H9 (cell line): ENCODE results near the gene ARHGDIA. TPM values are rescaled to one million over a fixed set of nuclear protein-coding genes. Genes with fewer than 3 reads are reported as not detected.
A peak's percentile ranks its signal among the peaks of the same experiment; 100 is the strongest.

ENCODE experiments used
- DNase-seq: peaks from one replicate; pipeline ENCODE4 v3.0.0-alpha.2; 2017
- H2AFZ ChIP-seq: one replicate; pipeline ENCODE4 v1.6.1; 2013; ENCODE audit warnings: mild to moderate bottlenecking, low read length, control low read depth, moderate library complexity
- H2AK5ac ChIP-seq: 2 replicates; pipeline ENCODE4 v1.6.1; 2013; ENCODE audit warnings: low read length, control low read depth, mixed read lengths; ENCODE audit not compliant: insufficient read length
- H2BK120ac ChIP-seq: one replicate; pipeline ENCODE4 v1.6.1; 2013; ENCODE audit warnings: low read depth, mild to moderate bottlenecking, low read length, control low read depth, inconsistent platforms; ENCODE audit not compliant: poor library complexity, severe bottlenecking
- H2BK12ac ChIP-seq: 2 replicates; pipeline ENCODE4 v1.6.1; 2013; ENCODE audit warnings: low read length, control low read depth, mixed read lengths, low read depth; ENCODE audit not compliant: insufficient read length
- H2BK15ac ChIP-seq: 2 replicates; pipeline ENCODE4 v1.6.1; 2013; ENCODE audit warnings: low read depth, low read length, control low read depth
- H2BK20ac ChIP-seq: one replicate; pipeline ENCODE4 v1.6.1; 2013; ENCODE audit warnings: low read depth, mild to moderate bottlenecking, low read length, control low read depth, inconsistent platforms; ENCODE audit not compliant: poor library complexity, severe bottlenecking
- H2BK5ac ChIP-seq: 2 replicates; pipeline ENCODE4 v1.6.1; 2013; ENCODE audit warnings: low read length, control low read depth, mixed read lengths; ENCODE audit not compliant: insufficient read length
- H3K14ac ChIP-seq: 2 replicates; pipeline ENCODE4 v1.6.1; 2013; ENCODE audit warnings: low read length, control low read depth; ENCODE audit not compliant: insufficient read depth
- H3K18ac ChIP-seq: 2 replicates; pipeline ENCODE4 v1.6.1; 2013; ENCODE audit warnings: low read depth, mild to moderate bottlenecking, mixed read lengths, low read length, control low read depth; ENCODE audit not compliant: insufficient read length
- H3K23ac ChIP-seq: 2 replicates; pipeline ENCODE4 v1.6.1; 2013; ENCODE audit warnings: low read length, control low read depth, mixed read lengths, low read depth; ENCODE audit not compliant: insufficient read length
- H3K23me2 ChIP-seq: 2 replicates; pipeline ENCODE4 v1.6.1; 2013; ENCODE audit warnings: low read depth, mild to moderate bottlenecking, mixed read lengths, low read length, control low read depth; ENCODE audit not compliant: insufficient read length, poor library complexity, severe bottlenecking
- H3K27ac ChIP-seq: 2 replicates; pipeline ENCODE4 v1.5.1; 2013; ENCODE audit warnings: low read length, control low read depth, mixed read lengths, low read depth; ENCODE audit not compliant: insufficient read length
- H3K27me3 ChIP-seq: 2 replicates; pipeline ENCODE4 v1.6.1; 2013; ENCODE audit warnings: low read length, control low read depth, inconsistent platforms; ENCODE audit not compliant: insufficient read depth
- H3K4ac ChIP-seq: 2 replicates; pipeline ENCODE4 v1.6.1; 2013; ENCODE audit warnings: low read depth, mild to moderate bottlenecking, control low read depth, inconsistent platforms, low read length, moderate library complexity
- H3K4me1 ChIP-seq: 2 replicates; pipeline ENCODE4 v1.6.1; 2013; ENCODE audit warnings: low read length, control low read depth, inconsistent platforms; ENCODE audit not compliant: insufficient read depth
- H3K4me2 ChIP-seq: 2 replicates; pipeline ENCODE4 v1.6.1; 2013; ENCODE audit warnings: low read length, control low read depth, mixed read lengths; ENCODE audit not compliant: insufficient read length, insufficient read depth
- H3K56ac ChIP-seq: 2 replicates; pipeline ENCODE4 v1.6.1; 2013; ENCODE audit warnings: low read depth, mild to moderate bottlenecking, mixed read lengths, low read length, control low read depth; ENCODE audit not compliant: insufficient read length
- H3K79me1 ChIP-seq: 2 replicates; pipeline ENCODE4 v1.6.1; 2013; ENCODE audit warnings: low read depth, mild to moderate bottlenecking, moderate library complexity, low read length, control low read depth, inconsistent platforms; ENCODE audit not compliant: insufficient read depth, poor library complexity, severe bottlenecking
- H3K79me2 ChIP-seq: 2 replicates; pipeline ENCODE4 v1.6.1; 2013; ENCODE audit warnings: low read length, control low read depth, inconsistent platforms; ENCODE audit not compliant: insufficient read depth
- H3K9ac ChIP-seq: 2 replicates; pipeline ENCODE4 v1.6.1; 2013; ENCODE audit warnings: low read length, control low read depth, mixed read lengths; ENCODE audit not compliant: insufficient read length; ENCODE audit errors: extremely low read depth
- H3K9me3 ChIP-seq: one replicate; pipeline ENCODE4 v1.6.1; 2013; ENCODE audit warnings: low read depth, low read length, inconsistent platforms; ENCODE audit not compliant: control insufficient read depth
- H3T11ph ChIP-seq: one replicate; pipeline ENCODE4 v1.6.1; 2013; ENCODE audit warnings: mild to moderate bottlenecking, low read length, control low read depth, inconsistent platforms
- H4K20me1 ChIP-seq: one replicate; pipeline ENCODE4 v1.6.1; 2013; ENCODE audit not compliant: control insufficient read depth, insufficient read length, insufficient read depth
- H4K5ac ChIP-seq: 2 replicates; pipeline ENCODE4 v1.6.1; 2013; ENCODE audit warnings: low read depth, mild to moderate bottlenecking, mixed read lengths, low read length, control low read depth; ENCODE audit not compliant: insufficient read length
- H4K8ac ChIP-seq: replicated peaks from 2 replicates; pipeline ENCODE4 v1.6.1; 2013; ENCODE audit warnings: low read length, control low read depth, mixed read lengths, low read depth; ENCODE audit not compliant: insufficient read length
- H4K91ac ChIP-seq: 2 replicates; pipeline ENCODE4 v1.6.1; 2013; ENCODE audit warnings: low read depth, mild to moderate bottlenecking, moderate library complexity, mixed read lengths, low read length, control low read depth; ENCODE audit not compliant: insufficient read length
- H3K27ac Mint-ChIP-seq, 3 experiments: 2 replicates in 2 of 3; 3 replicates in 1 of 3; pipeline ENCODE4 v1.8.0; 2020 to 2021; ENCODE audit warnings: mixed read lengths in 3 of 3, mild to moderate bottlenecking in 1 of 3, moderate library complexity in 1 of 3
- H3K27me3 Mint-ChIP-seq: 2 replicates; pipeline ENCODE4 v1.8.0; 2021; ENCODE audit warnings: low read depth, mild to moderate bottlenecking, moderate library complexity, mixed read lengths
- H3K36me3 Mint-ChIP-seq, 3 experiments: 2 replicates in 2 of 3; 3 replicates in 1 of 3; pipeline ENCODE4 v1.8.0; 2020 to 2021; ENCODE audit warnings: low read depth in 3 of 3, mixed read lengths in 3 of 3; ENCODE audit not compliant: insufficient read depth in 1 of 3
- H3K4me1 Mint-ChIP-seq, 2 experiments: 2 replicates each; pipeline ENCODE4 v1.8.0; 2020; ENCODE audit warnings: mixed read lengths in 2 of 2
- H3K4me3 Mint-ChIP-seq, 2 experiments: 2 replicates in 1 of 2; 3 replicates in 1 of 2; pipeline ENCODE4 v1.8.0; 2020 to 2021; ENCODE audit warnings: mild to moderate bottlenecking in 2 of 2, mixed read lengths in 2 of 2, moderate library complexity in 1 of 2
- H3K9me3 Mint-ChIP-seq, 2 experiments: 2 replicates in 1 of 2; 3 replicates in 1 of 2; pipeline ENCODE4 v1.8.0; 2020; ENCODE audit warnings: mild to moderate bottlenecking in 2 of 2, mixed read lengths in 2 of 2, moderate library complexity in 1 of 2
- WGBS: extraction: QIAGEN DNeasy Blood & Tissue Kit; methylation state at CpG from one replicate; pipeline ENCODE4 v1.1.7; 2013; ENCODE audit warnings: missing lambda C conversion rate, low lambda C conversion rate, mixed read lengths; ENCODE audit not compliant: insufficient read length; ENCODE audit errors: extremely low coverage; 5-methylcytosine and 5-hydroxymethylcytosine counted together
- total RNA-seq: library from RNA; stranded (reverse); gene quantifications from 2 replicates; pipeline ENCODE4 v1.2.1, GENCODE V29; 2021
- TF ChIP-seq, protein P1 (sequence below): fragments of 200-600 bp; sonication (generic); conservative IDR thresholded peaks from 3 replicates; pipeline ENCODE4 v1.8.0; 2021; ENCODE audit warnings: antibody characterized with exemption, mild to moderate bottlenecking

ARHGDIA gene
- total RNA-seq, 1 experiment from 2014 or later, result 247 TPM

DNA sequence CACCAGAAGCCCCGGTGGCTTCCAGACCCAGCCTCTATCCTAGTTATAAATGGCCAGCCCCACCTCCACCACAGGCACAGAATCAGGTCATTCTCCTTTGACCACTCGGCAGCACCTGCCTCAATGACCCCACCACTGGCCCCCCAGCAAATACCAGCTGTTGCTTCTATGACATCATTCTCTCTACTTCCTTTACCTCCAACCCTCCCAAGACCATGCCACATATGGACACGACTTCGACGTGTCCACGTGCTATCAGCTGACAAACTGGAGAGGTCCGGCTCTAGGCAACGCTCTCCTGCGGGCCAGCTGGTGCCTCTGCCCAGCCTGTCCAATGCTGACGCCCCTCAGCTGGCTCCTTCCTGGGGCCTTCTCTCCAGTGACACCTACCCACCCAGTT, 14.3 kb upstream of the ARHGDIA start:
- no CpG with 5 or more reads among the region's 10 CpGs for WGBS
- H3K9me3 ChIP-seq, result no peaks in the 10 kb centered on the region

More for the DNA sequence above, 14.3 kb upstream of the ARHGDIA start:
- Histone ChIP-seq H2BK12ac (no peak overlapping the region), H3K18ac (no peak overlapping the region), H4K91ac (no peak overlapping the region), H3K23ac (no peak overlapping the region), H2AK5ac (no peak overlapping the region), H3K23me2 (peaks cover 3% of the 10 kb centered on the region), H3K79me2 (peaks cover 11% of the 10 kb centered on the region; the same call in 1 of the 2 replicates), H3K27ac (no peak overlapping the region), H3K27me3 (no peaks in the 10 kb centered on the region), H3K4me1 (no peaks in the 10 kb centered on the region), H4K8ac (no peak overlapping the region), H4K20me1 (no peaks in the 10 kb centered on the region), H3K79me1 (peaks cover 19% of the 10 kb centered on the region), H2BK15ac (no peak overlapping the region), H2BK5ac (no peak overlapping the region), H2BK120ac (no peak overlapping the region), H3K4ac (no peak overlapping the region), H3K14ac (no peak overlapping the region), H3K56ac (no peak overlapping the region), H3K4me2 (no peak overlapping the region), H2BK20ac (no peak overlapping the region), H3K9ac (no peak overlapping the region), H2AFZ (no peak overlapping the region), H4K5ac (no peak overlapping the region), H3T11ph (no peak overlapping the region)
- H3K9me3 Mint-ChIP-seq, result no peaks in the 10 kb centered on the region
- H3K4me1 Mint-ChIP-seq, result peaks cover 3 to 11% of the 10 kb centered on the region in 2 experiments; a peak in 3 of 4 replicates
- H3K27ac Mint-ChIP-seq, result peak overlapping the region in 2 of 3 experiments; percentile 19 to 27; a peak in 1 of 7 replicates
- peak overlapping the region in 1 of 2 experiments; percentile 62; a peak in 2 of 5 replicates for H3K4me3 Mint-ChIP-seq
- TF ChIP-seq, protein P1, sequence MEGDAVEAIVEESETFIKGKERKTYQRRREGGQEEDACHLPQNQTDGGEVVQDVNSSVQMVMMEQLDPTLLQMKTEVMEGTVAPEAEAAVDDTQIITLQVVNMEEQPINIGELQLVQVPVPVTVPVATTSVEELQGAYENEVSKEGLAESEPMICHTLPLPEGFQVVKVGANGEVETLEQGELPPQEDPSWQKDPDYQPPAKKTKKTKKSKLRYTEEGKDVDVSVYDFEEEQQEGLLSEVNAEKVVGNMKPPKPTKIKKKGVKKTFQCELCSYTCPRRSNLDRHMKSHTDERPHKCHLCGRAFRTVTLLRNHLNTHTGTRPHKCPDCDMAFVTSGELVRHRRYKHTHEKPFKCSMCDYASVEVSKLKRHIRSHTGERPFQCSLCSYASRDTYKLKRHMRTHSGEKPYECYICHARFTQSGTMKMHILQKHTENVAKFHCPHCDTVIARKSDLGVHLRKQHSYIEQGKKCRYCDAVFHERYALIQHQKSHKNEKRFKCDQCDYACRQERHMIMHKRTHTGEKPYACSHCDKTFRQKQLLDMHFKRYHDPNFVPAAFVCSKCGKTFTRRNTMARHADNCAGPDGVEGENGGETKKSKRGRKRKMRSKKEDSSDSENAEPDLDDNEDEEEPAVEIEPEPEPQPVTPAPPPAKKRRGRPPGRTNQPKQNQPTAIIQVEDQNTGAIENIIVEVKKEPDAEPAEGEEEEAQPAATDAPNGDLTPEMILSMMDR, result no peak
- peaks cover 57 to 89% (median 75%) of the 10 kb centered on the region in 3 experiments for H3K36me3 Mint-ChIP-seq
- DNase-seq, result no peak
- 0 out of 2 replicates have a peak, but pooled peaks cover 1% of the 10 kb centered on the region for H3K27me3 Mint-ChIP-seq
